HuH-7.5 (cell line): ENCODE results near the gene ATP6V1F.
"Not testable (repeated sequence)": the region's sequence is repeated elsewhere in the genome, so short reads cannot be mapped to it uniquely, and the experiment has no call there.

Source experiments
- DNase-seq: peaks from one replicate; pipeline ENCODE4 v3.0.0; 2011; ENCODE audit warnings: low spot score

ATP6V1F gene

DNA sequence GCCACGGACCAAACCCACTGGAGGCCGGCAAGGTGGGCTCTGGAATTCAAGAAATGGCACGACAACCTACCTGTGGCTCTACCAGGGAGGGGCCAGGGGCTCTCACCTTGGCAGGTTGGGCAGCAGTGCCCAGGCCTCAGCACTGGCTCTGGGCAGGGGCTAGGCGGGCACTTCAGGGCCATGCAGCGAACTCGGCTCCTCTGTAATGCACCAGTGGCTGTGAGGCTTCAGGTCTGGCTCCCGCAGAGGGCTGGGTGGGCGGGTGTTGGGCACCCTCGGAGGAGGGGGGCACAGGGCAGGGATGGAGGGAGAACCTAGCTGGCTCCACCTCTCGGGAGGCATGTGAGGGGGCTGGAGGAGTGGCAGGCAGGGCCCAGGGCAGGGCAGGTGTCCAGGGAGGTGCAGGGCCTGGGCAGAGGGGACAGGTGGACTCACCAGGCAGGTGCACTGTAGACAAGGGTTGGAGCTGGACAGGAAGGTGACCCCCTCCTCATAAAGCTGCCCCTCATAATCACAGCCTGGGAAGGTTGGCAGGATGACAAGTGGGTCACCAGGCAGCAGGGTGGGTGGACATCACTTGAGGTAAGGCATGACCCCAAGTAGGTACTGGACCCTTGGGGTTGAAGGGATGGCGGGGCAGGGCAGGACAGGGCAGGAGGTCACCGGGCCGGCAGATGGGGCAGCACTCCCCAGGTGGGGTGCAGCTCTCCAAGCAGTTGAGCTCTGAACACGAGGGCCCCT, 41.1 kb downstream of the ATP6V1F start:
- DNase-seq: no peak

DNA sequence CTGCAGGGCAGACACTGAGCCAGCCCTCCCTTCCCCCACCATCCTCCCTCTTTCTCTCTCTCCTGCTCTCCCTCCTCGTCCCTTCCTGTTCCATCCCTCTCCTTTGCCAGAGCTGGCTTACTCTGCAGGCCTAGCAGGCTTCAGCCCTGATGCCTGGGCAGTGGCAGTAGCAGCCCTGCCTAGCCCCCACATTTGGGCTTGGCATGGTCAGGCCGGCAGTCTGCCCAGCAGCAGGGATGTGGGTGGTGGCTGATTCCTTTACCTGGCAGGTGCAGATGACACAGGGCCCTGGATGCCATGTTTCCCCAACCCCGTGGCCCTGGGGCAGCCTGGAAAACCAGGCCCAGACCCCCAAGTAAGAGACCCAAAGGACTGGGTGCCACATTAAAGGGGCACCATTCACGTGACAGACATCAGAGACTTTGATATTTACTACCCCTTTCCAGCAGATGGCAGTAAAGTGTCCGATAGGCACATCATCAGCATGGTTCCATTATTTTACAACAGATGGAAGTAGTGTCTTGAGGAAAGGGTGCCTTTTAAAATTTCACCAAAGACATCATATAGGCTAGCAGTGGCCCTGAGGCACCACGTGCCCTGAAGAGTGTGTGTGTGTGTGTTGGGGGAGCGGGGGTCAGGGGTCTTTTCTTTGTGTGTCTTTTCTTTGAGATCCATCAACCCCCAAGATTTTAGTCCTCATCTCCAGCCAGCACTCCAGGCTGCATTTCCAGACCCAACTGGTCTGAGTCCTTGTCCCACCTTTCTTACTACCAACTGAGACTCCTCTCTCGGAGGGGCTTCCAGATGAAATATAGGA, 41.9 kb downstream of the ATP6V1F start:
- DNase-seq: peak; percentile 68

DNA sequence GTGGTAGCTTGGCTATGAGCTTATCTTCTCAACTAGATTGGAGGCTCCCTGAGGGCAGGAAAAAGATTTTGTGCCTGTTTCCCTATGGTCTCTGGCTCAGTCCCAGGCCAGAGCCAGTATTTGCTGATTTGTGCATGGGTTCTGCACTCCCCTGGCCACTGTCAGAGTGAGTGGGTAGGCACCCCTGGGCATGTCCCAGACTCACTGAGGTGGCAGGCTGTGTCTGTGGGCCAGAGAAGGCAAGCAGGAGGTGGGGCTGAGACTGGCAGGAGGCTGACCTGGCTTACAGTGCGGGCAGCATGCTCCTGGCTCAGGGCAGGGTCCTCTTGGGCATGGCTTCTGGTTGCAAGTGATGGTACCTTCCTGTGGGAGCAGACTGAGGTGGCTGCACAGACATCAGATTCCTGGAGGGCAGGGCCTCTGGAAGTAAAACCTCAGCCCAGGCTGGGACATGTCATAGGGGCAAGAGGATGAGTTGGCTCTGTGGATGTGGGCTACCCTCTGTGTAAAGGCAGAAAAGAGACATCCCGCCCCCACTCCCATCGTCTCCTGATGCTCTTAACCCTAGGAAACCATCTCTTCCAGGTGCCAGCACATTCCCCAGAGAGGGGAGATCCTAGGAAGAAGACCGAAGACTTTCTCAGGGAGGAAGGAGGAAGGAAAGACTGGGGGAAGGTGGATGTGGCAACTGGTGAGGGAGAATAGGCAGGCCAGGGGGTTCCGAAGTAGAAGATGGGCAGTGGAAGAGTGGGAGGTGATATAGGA, 43.5 kb downstream of the ATP6V1F start:
- no peak for DNase-seq

- DNase-seq: no peak
These were observed 44.3 kb downstream of the ATP6V1F start for GRCh38 chr7:128906766-128907559.

DNA sequence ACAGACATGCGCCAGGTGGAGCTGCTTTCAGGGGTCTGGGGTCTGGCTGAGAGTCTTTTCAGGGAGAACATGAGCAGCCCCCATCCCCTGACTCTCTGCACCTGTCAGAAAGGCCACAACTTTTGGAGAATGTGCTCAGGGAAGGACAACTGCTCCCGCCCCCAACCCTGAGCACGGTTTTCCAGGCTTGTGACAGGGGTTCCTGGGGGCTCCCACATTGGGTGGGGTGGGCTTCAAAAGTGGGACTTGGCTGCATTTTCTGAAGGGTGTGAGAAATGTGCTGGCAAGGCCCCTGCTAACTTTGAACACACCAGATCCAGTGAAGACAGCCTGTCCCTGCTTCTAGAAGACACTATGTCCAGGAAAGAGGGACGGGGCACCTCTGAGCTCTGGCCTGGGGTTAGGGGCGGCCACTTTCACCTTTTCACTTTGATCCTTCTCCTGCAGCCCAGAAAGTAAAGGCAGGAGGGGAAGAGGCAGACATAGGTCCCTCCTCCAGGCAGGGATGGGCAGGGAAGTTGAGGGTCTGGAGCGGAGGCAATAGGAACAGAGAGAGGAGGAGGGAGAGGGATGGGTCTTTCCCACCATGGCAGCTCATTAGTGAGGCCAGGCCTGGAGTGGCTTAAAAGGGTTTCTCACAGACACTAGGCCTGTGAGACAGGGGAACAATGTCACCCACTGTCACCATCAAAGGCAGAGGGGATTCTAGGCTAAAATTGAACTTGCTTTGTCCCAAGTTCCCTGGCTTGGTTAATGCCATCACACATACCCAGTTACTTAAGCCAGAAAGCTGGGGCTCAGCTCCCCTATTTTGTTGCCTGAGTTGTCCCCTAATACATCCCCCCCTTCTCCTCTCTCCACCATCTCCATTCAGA, 46.3 kb downstream of the ATP6V1F start:
- DNase-seq: no peak

DNA sequence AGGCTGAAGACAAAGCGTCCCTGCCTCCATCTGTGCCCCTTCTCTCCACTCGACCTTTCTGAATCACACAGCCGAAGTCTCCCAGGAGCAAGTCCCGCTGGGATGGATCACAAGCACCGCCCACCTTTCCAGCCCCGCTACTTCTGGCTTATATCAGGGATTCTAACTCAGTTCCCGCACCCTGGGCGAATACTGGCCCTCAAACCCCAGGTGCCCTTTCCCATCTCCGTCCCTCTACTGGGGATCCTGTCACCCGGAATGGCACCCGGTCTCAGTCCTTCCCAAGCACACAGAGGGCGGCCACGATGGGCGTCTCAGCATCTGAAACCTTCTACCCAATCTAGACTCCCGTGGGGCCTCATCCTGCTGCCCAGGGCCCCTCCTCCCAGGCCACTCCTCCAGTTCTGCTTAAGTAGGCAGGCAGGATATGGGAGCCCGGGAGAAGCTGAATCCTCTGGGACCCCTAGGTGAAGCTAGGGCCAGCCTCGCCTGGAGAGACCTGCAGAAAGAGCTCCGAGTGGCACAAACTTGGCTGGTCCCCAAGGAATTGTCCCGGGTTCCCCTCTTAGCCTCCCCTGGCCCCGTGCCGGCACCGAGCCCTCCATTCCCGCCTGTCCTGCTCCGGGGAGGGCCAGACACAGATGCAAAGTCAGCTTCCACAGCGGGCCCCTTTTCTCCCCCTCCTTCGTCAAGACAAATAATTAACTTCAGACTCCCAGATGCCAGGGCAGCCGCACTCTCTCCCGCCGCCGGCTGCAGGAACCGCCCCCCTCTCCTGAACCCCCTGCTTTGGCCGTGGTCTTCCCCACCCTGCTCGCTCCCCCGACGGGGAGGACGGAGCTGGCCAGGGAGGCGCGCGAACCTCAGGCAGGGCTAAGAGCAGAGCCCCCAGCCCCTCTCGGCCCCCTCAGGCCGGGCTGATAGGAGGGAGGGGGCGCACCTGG, 47.2 kb downstream of the ATP6V1F start:
- peak; percentile 52 for DNase-seq

DNA sequence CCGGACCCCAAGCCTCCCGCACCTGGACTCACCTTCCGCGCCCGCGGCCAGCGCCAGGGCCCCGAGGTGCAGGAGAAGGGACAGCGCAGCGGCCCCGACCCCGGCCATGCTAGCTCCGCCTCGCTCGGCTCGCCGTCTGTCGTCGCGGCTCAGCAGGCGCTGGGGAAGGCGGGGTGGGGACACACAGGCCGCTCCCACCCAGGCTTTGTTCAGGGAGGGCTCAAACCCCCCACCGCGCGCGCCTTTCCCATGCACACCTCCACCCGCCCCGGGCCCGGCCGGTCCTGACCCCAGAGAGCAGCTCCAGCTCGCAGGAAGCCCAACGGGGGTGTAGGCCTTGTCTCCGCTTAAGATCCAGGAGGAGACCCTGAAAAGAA, 47.9 kb downstream of the ATP6V1F start, which contains the start of gene KCP:
KCP (minus strand) TSS at position 141 of the 377 bp plus-strand sequence; CDS start at position 108, 33 bp downstream.
- DNase-seq: no peak

GRCh38 chr7:128911423-128912031, 48.9 kb downstream of the ATP6V1F start:
- DNase-seq: no peak

DNA sequence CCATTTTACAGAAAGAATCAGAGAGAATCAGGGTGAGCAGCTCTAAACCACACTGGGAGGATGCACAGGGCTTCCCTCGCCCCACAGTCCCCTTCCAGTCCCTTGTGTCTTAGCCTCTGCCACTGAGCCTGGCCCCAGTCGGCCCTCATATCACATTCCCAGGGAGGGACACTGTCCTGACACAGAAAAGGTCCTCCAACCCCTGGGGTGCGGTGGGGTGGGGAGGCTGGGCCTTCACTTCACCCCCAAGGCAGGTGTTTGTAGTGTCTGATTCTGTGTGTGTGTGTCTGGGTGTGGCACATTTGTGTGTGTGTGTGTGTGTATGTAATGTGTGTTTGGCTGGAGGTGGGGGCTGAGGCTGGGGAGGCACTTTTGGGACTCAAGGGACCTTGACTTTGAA, 49.6 kb downstream of the ATP6V1F start:
- no peak for DNase-seq

DNA sequence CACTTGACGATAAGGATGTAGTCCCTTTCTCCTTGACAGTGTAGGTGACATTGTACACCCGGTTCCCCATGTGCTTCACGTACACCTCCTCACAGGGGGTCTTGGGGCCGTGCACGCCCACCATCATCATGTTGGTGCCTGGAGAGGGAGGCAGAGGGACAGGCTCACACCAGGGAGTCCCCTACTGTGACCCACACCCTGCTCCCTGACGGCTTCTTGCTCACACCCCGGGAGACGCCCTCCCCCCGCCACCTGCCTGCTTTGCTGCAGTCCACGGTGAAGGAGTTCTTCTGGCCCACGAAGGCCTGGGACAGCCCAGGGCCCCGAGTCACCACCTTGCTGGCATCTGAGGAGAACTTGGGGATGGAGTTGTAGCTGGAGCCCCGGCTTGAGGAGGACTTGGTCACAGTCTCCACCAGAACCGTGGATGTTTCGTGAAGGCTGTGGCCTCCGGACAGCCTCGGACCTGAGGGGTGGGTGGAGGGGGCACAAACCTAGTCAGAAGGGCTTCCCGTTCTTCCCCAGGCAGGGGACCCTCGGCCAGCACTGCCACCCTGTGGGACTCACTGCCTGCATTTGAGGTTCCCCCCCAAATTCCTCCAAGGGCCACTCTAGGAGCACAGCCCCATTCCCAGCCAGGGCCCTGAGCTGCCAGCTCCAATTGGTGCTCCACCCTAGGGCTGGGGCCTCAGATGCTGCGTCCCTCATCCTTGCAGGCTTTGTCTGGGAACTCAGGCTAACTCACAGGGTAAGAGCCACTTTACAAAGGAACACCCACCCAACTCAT, 50.2 kb downstream of the ATP6V1F start:
- DNase-seq: not testable (repeated sequence)

- no peak for DNase-seq
These were observed 51.4 kb downstream of the ATP6V1F start for GRCh38 chr7:128913870-128914565.

- DNase-seq: no peak
These were observed 52.0 kb downstream of the ATP6V1F start for GRCh38 chr7:128914566-128915151.

- no peak for DNase-seq
These were observed 52.7 kb downstream of the ATP6V1F start for GRCh38 chr7:128915271-128915819.
